OCI-LY1 (cell line): ENCODE results near the gene TIE1.

ENCODE experiments used
- CTCF ChIP-seq: fragments of 200-600 bp; sonication (generic), shearing (Covaris generic); IDR thresholded peaks from 2 replicates; pipeline ENCODE4 v1.5.1; 2017; ENCODE audit warnings: mild to moderate bottlenecking, antibody characterized with exemption, low read length, moderate library complexity, mixed read lengths
- EZH2 ChIP-seq: fragments of 200-600 bp; sonication (generic), shearing (Covaris generic); IDR thresholded peaks from 2 replicates; pipeline ENCODE4 v1.8.0; 2017; ENCODE audit warnings: borderline replicate concordance, mixed run types, mild to moderate bottlenecking, antibody characterized with exemption, low read length, moderate library complexity, mixed read lengths

- no peak for TF ChIP-seq CTCF
- no peak for TF ChIP-seq EZH2
Measured at GRCh38 chr1:43292216-43292615, 8.6 kb upstream of the TIE1 start.
